ENCODE data around the gene FNIP2. TPM values are rescaled to one million over a fixed set of nuclear protein-coding genes. Genes with fewer than 3 reads are reported as not detected.
"Not testable (repeated sequence)": the region's sequence is repeated elsewhere in the genome, so short reads cannot be mapped to it uniquely, and the experiment has no call there.

The FNIP2 gene
- total RNA-seq, 1 donor from 2014 or later, result 10.5 TPM

DNA sequence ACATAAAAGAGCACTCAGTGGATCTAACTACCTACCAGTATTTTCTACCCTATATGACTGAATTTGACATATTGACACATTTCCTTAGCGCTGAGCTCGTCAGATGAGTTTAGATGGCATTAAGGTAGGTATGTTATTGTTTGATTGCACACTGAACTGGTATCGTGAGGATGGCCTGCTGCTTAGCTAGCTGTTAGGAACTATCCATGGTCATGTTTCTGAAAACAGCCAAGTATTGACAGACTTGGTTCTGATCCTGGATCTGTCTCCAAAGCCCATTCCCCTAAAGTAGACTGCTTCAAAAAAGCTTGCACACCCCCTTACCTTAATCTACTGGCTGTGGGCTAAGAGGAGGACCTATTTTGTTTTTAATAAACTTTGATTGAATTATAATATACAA is 32.9 kb downstream of the FNIP2 start:
- no peaks in the 10 kb centered on the region for H3K27me3 Mint-ChIP-seq (ENCODE audit: low read depth)
- H3K4me1 Mint-ChIP-seq (ENCODE audit: low read depth), result peaks cover 34% of the 10 kb centered on the region
- H3K27ac Mint-ChIP-seq, result no peak overlapping the region
- intact Hi-C loops (cut with micrococcal nuclease), result no loop called here
- H3K9me3 Mint-ChIP-seq, result no peaks in the 10 kb centered on the region
- DNase-seq (ENCODE audit: low spot score), result no peak
- no peaks in the 10 kb centered on the region for H3K36me3 Mint-ChIP-seq (ENCODE audit: low read depth)
- H3K4me3 Mint-ChIP-seq (ENCODE audit: low read depth), result no peak overlapping the region

DNA sequence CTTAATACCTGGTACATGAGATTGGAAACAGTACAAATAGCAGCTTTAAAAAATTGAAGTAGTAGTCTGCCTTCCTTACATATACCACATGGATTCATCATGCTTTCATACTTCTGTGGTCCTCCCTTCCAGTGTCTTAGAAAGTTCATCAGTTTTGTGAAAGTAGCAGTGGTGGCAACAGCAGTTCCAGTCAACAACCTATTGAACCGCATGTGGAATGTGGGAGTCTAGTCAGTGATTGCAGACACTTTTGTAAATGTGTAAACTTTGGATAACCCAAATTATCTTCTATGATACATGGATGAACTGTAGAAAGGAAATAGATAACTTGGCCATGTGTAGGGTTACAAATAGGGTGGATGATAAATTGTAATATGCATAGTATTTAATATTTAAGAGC is 34.1 kb downstream of the FNIP2 start:
- H3K36me3 Mint-ChIP-seq (ENCODE audit: low read depth), result no peaks in the 10 kb centered on the region
- no peaks in the 10 kb centered on the region for H3K9me3 Mint-ChIP-seq
- H3K27ac Mint-ChIP-seq, result no peak overlapping the region
- H3K4me3 Mint-ChIP-seq (ENCODE audit: low read depth), result no peak overlapping the region
- intact Hi-C loops (cut with micrococcal nuclease), result no loop called here
- DNase-seq (ENCODE audit: low spot score), result no peak
- H3K27me3 Mint-ChIP-seq (ENCODE audit: low read depth), result no peaks in the 10 kb centered on the region
- peaks cover 37% of the 10 kb centered on the region for H3K4me1 Mint-ChIP-seq (ENCODE audit: low read depth)

DNA sequence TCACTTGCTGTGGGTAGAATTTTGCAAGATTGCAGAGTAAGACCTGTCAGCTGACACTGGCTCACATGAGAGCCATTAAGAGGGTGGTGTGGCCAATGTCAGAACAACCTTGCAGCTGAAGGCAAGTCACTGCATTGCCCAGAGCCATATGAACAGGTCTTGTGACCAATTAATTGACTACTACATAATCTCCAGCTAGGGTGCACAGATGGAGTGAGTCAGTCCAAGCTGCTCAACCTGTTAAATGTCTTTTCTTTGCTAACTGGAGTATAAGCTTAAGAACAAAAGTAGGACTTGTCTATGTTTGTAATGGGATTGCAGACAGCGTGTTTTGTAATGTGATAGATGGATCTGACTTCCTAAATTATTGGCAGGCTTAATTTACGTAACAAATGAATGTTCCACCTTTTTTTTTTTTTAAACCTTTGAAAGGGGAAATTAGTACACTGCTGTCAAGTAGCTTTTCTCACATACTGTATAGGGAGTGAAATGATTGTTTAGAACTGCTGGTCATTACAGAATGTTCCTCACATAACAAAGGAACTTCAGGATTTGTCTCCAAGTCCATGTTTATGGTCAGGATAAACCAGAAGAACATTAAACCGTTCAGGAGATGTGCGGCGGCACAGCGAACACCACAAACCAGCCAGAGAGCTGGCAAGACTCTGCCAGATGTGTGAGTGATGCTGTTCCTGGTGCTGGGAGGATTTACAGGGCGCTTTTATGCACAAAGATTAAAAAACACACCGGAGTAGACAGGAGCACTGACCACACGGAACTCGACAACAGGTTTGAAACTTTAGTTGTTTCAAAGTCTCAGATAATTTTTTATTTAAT is 37.0 kb downstream of the FNIP2 start:
- DNase-seq (ENCODE audit: low spot score), result no peak
- H3K36me3 Mint-ChIP-seq (ENCODE audit: low read depth), result no peaks in the 10 kb centered on the region
- no peaks in the 10 kb centered on the region for H3K9me3 Mint-ChIP-seq
- H3K27me3 Mint-ChIP-seq (ENCODE audit: low read depth), result no peaks in the 10 kb centered on the region
- peaks cover 50% of the 10 kb centered on the region for H3K4me1 Mint-ChIP-seq (ENCODE audit: low read depth)
- H3K4me3 Mint-ChIP-seq (ENCODE audit: low read depth), result no peak overlapping the region
- H3K27ac Mint-ChIP-seq, result no peak overlapping the region
- intact Hi-C loops (cut with micrococcal nuclease), result loop anchor here (2.0 kb wide), 1 partner anchor 27 kb away; no protein-coding TSS in a partner anchor

DNA sequence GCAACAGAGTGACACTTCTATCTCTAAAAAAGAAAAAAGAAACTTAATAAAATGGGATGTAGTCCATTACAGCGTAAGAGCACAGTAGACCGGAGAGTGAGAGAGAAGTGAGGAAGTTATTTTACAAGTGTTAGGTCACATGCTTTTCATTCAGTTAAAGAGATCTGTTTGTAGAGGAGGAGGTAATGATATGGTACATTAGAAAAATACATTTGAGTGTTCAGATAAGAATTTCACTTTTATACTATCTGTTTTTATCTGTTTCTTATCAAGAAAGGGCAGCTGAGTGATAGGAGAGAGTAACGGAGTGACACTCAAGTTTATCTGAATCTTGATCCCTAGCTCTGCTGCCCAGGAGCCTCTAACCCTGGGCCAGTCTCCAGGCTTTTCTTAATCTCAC is 38.9 kb downstream of the FNIP2 start:
- H3K27ac Mint-ChIP-seq, result no peak overlapping the region
- H3K27me3 Mint-ChIP-seq (ENCODE audit: low read depth), result no peaks in the 10 kb centered on the region
- H3K9me3 Mint-ChIP-seq, result no peaks in the 10 kb centered on the region
- H3K4me3 Mint-ChIP-seq (ENCODE audit: low read depth), result no peak overlapping the region
- no peaks in the 10 kb centered on the region for H3K36me3 Mint-ChIP-seq (ENCODE audit: low read depth)
- DNase-seq (ENCODE audit: low spot score), result no peak
- intact Hi-C loops (cut with micrococcal nuclease), result no loop called here
- peaks cover 58% of the 10 kb centered on the region for H3K4me1 Mint-ChIP-seq (ENCODE audit: low read depth)

DNA sequence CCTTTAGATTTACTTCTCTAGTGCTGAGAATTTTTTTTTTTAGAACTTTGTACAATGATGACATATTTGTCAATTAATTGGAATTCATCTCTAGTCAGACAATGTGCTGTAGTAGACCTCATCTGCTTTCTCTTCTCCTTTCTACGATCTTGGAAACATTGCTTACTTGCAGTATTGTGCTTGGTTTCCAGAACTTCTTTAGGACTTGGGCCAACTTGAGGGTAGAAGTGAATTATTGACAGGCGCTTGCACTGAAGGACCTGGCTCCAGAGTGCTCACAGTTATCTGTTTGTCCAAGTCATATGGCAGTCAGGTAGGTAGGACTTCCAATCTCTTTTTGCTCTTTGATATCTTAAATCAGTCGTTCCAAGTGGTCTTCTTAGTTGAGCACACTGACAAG is 39.6 kb downstream of the FNIP2 start:
- peaks cover 53% of the 10 kb centered on the region for H3K4me1 Mint-ChIP-seq (ENCODE audit: low read depth)
- H3K27ac Mint-ChIP-seq, result no peak overlapping the region
- H3K27me3 Mint-ChIP-seq (ENCODE audit: low read depth), result no peaks in the 10 kb centered on the region

DNA sequence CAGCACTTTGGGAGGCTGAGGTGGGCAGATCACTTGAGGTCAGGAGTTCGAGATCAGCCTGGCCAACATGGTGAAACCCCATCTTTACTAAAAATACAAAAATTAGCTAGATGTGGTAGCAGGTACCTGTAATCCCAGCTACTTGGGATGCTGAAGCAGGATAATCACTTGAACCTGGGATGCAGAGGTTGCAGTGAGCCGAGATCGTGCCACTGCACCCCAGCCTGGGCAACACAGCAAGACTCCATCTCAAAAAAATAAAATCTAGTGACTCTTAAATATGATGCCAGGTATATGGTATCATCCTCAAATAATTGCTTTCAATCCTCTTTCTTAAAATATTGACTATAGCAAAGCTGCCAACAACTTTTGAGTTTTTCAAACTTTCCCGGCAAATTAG is 40.4 kb downstream of the FNIP2 start:
- Mint-ChIP-seq H3K27ac (peak overlapping the region; percentile 0), H3K4me1 (ENCODE audit: low read depth) (peaks cover 49% of the 10 kb centered on the region)
- intact Hi-C loops (cut with micrococcal nuclease); H3K36me3 Mint-ChIP-seq (ENCODE audit: low read depth); H3K9me3 Mint-ChIP-seq; DNase-seq (ENCODE audit: low spot score); H3K27me3 Mint-ChIP-seq (ENCODE audit: low read depth); H3K4me3 Mint-ChIP-seq (ENCODE audit: low read depth): not testable (repeated sequence)

More for the DNA sequence above, 39.6 kb downstream of the FNIP2 start:
- intact Hi-C loops (cut with micrococcal nuclease), result no loop called here
- Mint-ChIP-seq H3K4me3 (ENCODE audit: low read depth) (no peak overlapping the region), H3K36me3 (ENCODE audit: low read depth) (no peaks in the 10 kb centered on the region), H3K9me3 (no peaks in the 10 kb centered on the region)
- DNase-seq (ENCODE audit: low spot score), result no peak

DNA sequence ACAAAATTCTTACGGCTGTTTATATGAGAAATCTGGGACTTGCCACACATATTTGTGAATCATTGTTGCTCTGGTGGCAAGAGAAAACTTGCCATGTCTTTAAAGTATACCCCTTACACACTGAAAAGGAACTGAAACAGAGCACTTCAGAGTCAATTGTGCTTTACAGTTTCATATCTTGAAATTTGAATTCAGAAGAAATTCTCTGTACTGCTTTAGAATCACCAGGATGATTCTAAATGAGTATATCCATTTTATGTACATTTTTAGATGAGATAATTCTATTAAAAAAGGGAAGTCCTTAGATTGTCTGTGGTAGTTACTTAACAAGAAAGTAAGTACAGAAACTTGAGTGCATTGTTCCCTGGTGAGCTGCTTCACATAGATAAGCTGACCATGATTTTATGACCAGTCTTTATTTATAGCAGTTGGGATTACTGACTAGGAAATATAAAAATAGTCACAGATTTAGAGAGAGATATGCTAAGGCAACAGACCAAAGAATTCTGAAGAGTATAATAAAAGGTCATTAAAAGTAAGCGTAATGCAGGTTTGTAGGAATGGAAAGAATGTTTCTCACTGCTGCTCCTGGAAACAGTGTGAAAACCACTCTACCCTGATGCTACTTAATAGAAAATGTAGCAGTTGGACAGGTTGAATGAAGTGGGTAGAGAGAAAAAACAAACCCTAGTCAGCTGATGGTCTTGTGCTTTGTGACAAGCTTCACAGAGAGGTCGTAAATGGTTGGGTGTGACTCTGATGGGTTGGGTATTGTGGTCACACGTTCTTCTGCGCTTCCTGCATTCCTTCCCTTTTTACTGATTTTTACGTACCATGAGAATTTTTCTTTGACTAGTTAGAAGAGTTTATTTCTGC is 41.0 kb downstream of the FNIP2 start:
- Mint-ChIP-seq H3K4me1 (ENCODE audit: low read depth) (peaks cover 45% of the 10 kb centered on the region), H3K4me3 (ENCODE audit: low read depth) (peak overlapping the region; percentile 74), H3K9me3 (no peaks in the 10 kb centered on the region), H3K36me3 (ENCODE audit: low read depth) (no peaks in the 10 kb centered on the region), H3K27ac (peak overlapping the region; percentile 88), H3K27me3 (ENCODE audit: low read depth) (no peaks in the 10 kb centered on the region)
- DNase-seq (ENCODE audit: low spot score), result no peak
- intact Hi-C loops (cut with micrococcal nuclease), result loop anchor here (1.0 to 2.0 kb wide), 3 partner anchors 11 to 41 kb away; partner anchors contain the start of gene FNIP2

DNA sequence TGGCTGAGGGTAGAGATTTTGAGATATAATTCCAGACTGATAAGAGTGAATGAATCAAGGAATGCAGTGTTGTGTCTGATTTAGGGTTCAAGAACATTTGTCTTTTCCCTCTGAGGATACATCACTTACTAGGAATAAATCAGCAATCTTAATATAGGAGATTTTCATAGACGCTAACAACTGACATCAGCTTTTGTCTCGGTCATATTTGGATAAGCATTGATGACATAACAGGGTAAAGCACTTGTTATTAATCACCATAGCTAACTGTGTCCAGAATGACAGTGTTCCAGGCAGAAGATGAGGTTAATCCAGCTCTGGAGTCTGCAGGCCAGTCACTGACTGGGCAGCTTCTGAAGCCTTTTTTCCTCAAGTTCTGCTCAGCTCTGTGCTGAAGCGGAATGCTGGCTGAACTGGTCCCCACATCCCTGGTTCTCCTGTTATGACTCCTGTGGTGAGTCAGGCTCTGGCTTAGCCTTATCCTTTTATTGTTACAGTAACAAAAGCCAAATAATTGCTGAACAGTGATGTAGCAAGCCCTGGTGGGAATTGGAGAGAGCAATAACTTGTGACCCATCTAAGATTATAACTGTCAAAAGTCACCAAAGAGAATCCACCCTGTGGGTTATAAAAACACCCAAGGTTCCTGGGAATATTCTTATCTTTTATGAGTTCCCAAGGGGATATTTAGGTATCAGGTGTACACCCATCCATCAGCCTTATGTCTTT is 41.8 kb downstream of the FNIP2 start:
- H3K27ac Mint-ChIP-seq, result peak overlapping the region; percentile 88
- peak overlapping the region; percentile 74 for H3K4me3 Mint-ChIP-seq (ENCODE audit: low read depth)
- peaks cover 43% of the 10 kb centered on the region for H3K4me1 Mint-ChIP-seq (ENCODE audit: low read depth)
- no peaks in the 10 kb centered on the region for H3K9me3 Mint-ChIP-seq
- no peaks in the 10 kb centered on the region for H3K27me3 Mint-ChIP-seq (ENCODE audit: low read depth)
- intact Hi-C loops (cut with micrococcal nuclease), result loop anchor here (1.0 to 2.0 kb wide), 3 partner anchors 11 to 42 kb away; partner anchors contain the start of gene FNIP2
- DNase-seq (ENCODE audit: low spot score), result no peak
- no peaks in the 10 kb centered on the region for H3K36me3 Mint-ChIP-seq (ENCODE audit: low read depth)

DNA sequence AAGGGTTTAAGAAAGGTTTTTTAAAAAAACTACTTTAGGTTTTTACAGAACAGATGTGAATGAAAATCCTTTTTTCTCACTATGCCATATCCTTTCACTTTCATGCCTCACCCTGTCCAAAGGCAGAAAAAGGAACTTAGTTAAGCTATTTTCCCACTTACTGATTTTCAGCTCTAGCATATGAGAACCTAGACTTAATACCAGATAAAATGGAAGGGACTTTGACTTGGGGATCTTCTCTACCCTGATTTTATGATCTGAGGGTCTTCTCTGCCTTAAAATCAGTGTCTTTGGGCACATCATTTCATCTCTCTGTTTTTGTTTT is 42.4 kb downstream of the FNIP2 start:
- intact Hi-C loops (cut with micrococcal nuclease), result loop anchor here (2.0 kb wide), 2 partner anchors 16 to 42 kb away; partner anchors contain the start of gene FNIP2
- Mint-ChIP-seq H3K4me1 (ENCODE audit: low read depth) (peaks cover 37% of the 10 kb centered on the region), H3K27ac (no peak overlapping the region), H3K27me3 (ENCODE audit: low read depth) (no peaks in the 10 kb centered on the region), H3K36me3 (ENCODE audit: low read depth) (no peaks in the 10 kb centered on the region), H3K4me3 (ENCODE audit: low read depth) (no peak overlapping the region), H3K9me3 (no peaks in the 10 kb centered on the region)
- DNase-seq (ENCODE audit: low spot score), result no peak

DNA sequence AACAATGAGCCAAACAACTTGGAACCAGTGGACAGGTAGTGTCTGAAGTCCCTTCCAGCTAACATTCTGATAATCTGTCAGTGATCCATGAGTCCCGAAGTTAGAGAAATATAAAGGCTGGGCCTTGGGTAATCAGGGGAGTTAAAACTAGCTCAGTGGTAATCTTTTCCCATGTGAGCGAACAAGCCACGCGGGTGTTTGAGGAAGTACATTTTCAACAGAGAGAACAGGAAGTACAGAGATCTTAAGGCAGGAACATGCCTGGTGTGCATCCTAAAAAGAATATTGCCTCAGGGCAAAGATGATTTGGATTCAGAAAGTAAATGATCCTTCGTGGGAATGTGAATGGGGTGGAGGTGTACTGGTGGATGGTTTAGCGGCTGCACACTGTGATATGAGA is 42.9 kb downstream of the FNIP2 start:
- Mint-ChIP-seq H3K36me3 (ENCODE audit: low read depth) (no peaks in the 10 kb centered on the region), H3K4me1 (ENCODE audit: low read depth) (peaks cover 37% of the 10 kb centered on the region), H3K27me3 (ENCODE audit: low read depth) (no peaks in the 10 kb centered on the region), H3K27ac (no peak overlapping the region), H3K4me3 (ENCODE audit: low read depth) (no peak overlapping the region), H3K9me3 (no peaks in the 10 kb centered on the region)
- intact Hi-C loops (cut with micrococcal nuclease), result loop anchor here (2.0 kb wide), 2 partner anchors 15 to 43 kb away; partner anchors contain the start of gene FNIP2
- no peak for DNase-seq (ENCODE audit: low spot score)

DNA sequence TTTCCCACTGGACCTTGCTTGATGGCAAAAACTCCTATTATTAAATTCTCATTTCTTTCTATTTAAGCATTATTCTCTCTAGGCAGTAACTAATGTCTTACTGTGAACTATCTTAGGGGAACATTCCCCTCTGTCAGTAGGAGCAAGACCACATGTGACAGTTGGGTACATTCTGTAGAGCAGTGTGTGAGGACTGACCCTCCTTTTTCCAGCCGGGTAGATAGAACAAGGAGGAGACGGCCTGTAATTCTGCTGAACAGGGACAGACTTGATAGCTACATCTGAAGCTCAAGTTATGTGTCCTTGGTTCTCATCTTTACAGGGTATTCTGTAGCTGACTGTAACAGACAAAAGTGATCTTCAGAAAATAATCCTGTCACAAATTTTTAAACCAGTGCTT is 43.3 kb downstream of the FNIP2 start:
- no peaks in the 10 kb centered on the region for H3K36me3 Mint-ChIP-seq (ENCODE audit: low read depth)
- intact Hi-C loops (cut with micrococcal nuclease), result no loop called here
- no peak for DNase-seq (ENCODE audit: low spot score)
- H3K4me1 Mint-ChIP-seq (ENCODE audit: low read depth), result peaks cover 41% of the 10 kb centered on the region
- H3K27ac Mint-ChIP-seq, result no peak overlapping the region
- H3K9me3 Mint-ChIP-seq, result no peaks in the 10 kb centered on the region
- no peaks in the 10 kb centered on the region for H3K27me3 Mint-ChIP-seq (ENCODE audit: low read depth)
- no peak overlapping the region for H3K4me3 Mint-ChIP-seq (ENCODE audit: low read depth)

DNA sequence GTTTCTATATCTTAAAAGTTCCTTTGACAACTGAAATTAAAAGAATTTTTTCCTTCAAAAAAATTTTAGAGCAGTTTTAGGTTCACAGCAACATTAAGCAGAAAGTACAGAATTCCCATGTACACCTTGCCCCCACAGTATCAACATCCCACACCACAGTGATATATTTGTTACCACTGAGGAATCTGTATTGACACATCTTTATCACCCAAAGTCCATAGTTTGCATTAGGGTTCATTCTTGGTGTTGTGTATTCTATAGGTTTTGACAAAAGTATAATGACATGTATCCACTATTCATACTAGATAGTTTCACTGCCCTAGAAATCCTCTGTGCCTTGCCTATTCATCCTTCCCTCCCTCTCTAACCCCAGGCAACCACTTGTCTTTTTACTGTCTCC is 43.7 kb downstream of the FNIP2 start:
- no peak for DNase-seq (ENCODE audit: low spot score)
- intact Hi-C loops (cut with micrococcal nuclease), result no loop called here
- no peaks in the 10 kb centered on the region for H3K36me3 Mint-ChIP-seq (ENCODE audit: low read depth)
- peaks cover 42% of the 10 kb centered on the region for H3K4me1 Mint-ChIP-seq (ENCODE audit: low read depth)
- H3K27me3 Mint-ChIP-seq (ENCODE audit: low read depth), result no peaks in the 10 kb centered on the region
- H3K4me3 Mint-ChIP-seq (ENCODE audit: low read depth), result no peak overlapping the region
- H3K27ac Mint-ChIP-seq, result no peak overlapping the region
- H3K9me3 Mint-ChIP-seq, result no peaks in the 10 kb centered on the region

All from activated T-helper 2 cell treated with anti-CD3 and anti-CD28 coated beads, Interferon-gamma antibody, Interleukin-2, Interleukin-4, amounts not matched to agents 10 μg/mL and 5 μg/mL and 100 μg/mL, durations not matched to agents 14 hours and 24 hours and 36 hours (primary cell).